ENCODE results near the gene RPS3A.
"Not testable (repeated sequence)": the region's sequence is repeated elsewhere in the genome, so short reads cannot be mapped to it uniquely, and the experiment has no call there.

RPS3A gene

DNA sequence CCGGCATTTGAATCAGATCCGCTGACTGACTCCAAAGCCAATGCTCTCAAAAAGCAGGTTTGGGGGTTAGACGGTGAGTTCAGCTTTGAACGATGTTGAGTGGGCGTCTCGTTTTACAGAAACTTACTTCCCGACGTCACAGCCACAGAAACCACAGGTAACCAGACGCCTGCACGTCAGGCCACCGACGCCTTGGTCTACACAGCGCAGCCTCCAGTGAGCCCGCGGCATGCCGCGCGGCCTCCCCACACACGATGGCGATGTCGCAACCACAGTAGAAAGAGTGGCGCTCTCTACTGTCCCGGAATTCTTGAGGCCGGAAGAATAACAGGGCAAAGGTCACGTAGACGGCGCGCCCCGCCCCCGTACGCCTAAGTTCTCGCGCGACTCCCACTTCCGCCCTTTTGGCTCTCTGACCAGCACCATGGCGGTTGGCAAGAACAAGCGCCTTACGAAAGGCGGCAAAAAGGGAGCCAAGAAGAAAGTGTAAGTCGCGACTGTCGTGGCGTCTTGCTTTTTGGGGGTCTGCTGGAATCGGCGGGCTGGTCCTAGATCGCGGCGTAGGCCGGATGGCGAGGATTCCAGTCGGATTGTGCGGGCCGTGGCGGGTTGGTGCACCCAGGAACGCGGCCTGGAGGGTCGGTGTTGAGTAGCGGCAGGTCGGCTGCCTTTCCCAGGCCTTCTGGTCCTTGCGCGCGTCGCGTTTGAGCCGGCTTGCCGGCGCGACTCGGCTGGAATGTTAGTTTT is at the start of gene RPS3A:
TSS of gene RPS3A (plus strand) at position 400 of the 747 bp plus-strand sequence. CDS start at position 425, 25 bp downstream.
- peak; percentile 99 for DNase-seq

DNA sequence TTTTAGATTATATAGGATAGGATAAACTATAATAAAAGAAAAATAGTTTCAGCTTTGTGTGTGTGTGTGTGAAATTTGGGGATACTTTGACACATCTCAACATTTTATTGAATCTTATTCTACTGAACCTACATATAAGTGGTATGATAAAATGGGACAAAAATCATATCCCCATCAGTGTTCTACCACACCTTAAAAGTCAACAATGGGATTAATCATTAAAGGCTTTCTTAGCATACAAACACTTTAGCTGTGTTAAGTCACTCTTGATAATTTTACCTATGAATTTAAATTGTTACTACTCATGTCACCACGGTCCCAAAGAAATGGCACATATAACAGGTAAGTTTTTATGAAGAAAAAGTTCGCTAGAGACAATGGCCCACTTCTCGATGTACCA is 46.6 kb upstream of the RPS3A start:
- no peak for DNase-seq

DNA sequence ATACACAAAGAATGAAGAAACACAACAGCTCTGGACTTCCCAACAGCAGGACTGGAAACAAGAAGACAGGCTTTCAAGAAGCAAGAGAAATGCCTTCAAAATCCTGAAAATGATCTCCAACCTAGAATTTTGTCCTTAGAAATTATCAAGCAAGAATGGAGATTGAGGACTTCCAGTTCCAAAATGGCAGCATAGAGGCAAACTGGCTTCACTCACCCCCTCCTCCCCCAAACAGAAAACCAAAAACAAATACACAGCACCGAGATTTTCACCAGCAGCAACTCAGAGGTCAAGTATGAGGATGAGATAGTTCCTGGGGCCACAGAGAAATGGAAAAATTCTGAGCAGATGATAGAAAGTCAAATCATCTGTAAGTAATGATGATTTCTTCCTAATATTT is 43.9 kb upstream of the RPS3A start:
- no peak for DNase-seq

DNA sequence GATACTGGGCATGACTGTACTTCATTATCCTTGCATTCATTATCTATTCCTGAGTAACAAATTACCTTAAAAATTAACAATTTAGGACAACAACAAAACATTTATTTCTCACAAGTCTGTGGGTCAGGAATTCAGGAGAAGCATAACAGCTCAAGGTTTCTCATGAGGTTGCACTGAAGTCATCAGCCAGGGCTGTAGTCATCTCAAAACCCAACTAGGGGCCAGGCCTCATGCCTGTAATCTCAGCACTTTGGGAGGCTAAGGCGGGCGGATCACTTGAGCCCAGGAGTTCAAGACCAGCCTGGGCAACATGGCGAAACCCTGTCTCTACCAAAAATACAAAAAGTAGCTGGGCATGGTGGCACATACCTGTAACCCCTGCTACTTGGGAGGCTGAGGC is 36.3 kb upstream of the RPS3A start:
- not testable (repeated sequence) for DNase-seq

DNA sequence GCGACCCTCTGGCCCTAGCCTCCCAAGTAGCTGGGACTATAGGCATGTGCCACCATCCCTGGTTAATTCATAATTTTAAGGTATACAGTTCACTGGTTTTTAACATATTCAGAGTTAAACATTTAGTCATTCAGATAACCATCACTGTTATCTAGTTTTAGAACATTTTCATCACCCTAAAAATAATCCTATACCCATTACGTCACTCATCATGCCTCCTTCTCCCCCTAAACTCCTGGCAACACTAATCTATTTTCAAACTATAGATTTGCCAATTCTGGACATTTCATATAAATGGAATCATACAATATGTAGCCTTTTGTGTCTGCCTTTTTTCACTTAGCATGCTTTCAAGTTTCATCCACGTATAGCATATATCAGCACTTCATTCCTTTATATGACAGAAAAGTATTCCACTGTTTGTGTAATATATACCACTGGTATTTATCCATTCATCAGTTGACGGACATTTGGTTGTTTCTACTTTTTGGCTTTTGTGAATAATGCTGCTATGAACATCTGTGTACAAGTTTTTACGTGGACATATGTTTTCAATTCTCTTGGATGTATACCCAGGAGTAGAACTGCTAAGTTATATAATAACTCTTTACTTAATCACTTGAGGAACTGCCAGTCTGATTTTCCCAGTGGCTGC is 32.0 kb upstream of the RPS3A start:
- DNase-seq: no peak

DNA sequence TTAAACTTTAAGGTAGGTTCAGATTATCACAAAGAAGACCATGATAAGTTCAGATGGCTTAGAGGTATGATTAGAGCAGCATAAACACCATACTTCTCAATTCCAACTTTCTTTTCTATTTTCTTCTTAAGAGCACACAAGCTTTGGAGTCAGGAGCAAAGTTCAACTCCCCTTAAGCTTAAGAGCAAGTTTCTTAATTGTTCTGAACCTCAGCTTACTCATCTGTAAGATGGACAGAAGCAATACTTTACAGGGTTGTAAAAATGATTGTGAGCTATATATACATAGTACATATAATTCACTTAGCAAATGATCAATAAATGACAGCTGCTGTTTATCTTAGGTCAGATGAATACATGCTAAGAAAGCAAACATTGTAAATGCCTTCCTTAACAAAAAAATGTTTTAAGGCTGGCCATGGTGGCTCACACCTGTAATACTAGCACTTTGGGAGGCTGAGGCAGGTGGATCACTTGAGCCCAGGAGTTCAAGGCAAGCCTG is 25.0 kb upstream of the RPS3A start:
- DNase-seq: no peak

DNA sequence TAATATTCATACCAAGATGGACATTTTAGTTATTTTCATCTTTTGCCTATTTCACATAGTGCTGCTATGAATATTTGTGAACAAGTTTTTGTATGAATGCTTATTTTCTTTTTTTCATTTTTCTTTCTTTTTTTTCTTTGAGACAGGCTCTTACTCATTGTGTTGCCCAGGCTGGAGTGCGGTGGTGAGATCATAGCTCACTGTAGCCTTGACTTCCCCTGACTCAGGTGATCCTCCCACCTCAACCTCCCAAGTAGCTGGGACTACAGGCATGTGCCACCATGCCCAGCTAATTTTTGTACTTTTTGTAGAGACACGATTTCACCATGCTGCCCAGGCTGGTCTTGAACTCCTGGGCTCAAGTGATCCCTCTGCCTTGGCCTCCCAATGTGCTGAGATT is 21.4 kb upstream of the RPS3A start:
- DNase-seq: not testable (repeated sequence)

DNA sequence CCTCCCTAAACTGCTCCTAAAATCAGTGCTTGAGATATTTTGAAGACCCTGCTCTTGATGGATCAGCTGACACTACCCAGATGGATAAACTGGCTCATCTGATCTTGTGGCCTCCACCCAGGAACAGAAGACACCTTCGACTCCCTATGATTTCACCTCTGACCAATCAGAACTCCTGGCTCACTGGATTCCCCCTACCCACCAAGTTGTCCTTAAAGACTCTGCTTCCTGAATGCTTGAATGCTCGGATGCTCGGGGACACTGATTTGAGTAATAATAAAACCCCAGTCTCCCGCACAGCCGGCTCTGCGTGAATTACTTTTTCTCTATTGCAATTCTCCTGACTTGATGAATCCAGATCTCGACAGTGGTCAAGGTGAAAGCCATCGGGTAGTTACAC is 12.0 kb upstream of the RPS3A start:
- DNase-seq: no peak

DNA sequence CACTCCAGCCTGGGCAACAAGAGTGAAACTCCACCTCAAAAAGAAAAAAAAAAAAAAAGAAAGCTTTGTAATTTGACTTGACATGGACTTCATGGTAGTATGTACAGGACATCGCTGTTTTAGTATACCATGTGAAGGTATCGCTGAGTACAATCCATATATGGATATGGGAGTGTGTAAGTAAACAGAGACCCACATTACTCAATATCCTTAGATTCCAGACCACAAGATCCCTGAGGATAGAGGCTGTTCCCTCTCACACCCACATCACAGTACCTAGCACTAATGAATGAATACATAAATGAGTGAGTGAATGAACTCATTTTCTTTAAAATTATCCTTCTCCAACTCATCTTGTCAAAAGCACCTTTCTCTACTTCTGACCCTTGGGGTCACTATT is 8.4 kb upstream of the RPS3A start:
- no peak for DNase-seq

DNA sequence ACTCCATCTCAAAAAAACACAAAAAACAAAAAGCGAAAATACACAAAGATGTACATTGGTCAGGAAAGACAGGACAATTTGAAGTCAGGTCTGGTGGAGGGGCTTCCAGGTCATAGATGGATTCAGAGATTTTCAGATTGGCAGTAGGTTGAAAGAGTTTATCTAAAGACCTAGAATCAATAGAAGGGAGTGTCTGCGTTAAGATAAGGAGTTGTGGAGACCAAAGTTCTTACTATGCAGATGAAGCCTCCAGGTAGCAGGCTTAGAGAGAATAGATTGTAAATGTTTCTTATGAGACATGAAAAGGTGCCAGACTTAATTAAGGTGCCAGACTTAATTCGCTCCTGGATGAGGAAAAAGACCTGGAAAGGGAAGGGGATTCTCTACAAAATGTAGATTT is 6.9 kb upstream of the RPS3A start:
- no peak for DNase-seq

DNA sequence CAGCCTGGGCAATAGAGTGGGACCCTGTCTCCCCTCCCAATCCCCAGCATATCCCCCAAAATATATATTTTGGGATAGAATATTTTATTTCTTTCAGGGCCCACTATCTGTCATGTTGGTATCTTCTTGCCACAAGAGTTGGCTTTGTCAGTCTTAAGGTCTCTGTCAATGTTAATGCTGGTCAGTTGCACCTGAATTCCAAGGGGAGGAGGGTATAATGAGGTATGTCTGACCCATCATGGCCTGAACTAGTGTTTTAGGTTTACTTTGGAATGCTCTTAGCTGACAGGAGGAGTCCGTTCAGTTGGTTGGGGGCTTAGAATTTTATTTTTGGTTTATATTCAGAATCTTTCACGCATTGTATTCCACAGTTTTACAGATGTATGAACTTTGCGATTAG is 6.2 kb upstream of the RPS3A start:
- DNase-seq: no peak

DNA sequence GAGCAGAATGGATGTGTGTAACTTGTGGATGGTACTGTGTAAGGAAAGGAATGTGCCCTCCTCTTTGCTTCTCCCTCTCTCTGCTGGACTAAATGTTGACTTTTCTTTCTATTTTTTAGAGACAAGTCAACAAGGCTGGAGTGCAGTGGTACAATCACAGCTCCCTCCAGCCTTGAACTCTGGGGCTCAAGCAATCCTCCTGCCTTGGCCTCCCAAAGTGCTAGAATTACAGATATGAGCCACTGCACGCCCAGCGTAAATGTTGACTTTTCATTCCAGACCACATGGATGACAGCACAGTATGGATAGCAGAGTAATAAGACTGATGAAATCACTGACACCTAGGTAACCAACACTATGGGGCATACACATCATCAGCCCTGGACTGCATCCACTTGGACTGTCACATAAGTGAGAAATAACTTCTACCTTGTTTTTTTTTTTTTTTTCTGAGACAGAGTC is 5.1 kb upstream of the RPS3A start:
- DNase-seq: no peak

DNA sequence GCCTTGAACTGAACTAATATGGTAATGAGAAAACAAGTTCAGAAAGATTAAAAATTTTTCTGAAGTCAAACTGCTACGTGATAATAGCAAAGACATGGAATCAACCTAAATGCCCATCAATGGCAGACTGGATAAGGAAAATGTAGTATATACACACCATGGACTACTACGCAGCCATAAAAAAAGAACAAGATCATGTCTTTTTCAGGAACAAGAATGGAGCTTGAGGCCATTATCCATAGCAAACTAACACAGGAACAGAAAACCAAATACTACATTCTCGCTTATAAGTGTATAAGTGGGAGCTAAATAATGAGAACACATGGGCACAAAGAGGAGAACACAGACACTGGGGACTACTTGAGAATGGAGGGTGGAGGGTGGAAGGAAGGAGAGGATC is 4.3 kb upstream of the RPS3A start:
- DNase-seq: no peak

DNA sequence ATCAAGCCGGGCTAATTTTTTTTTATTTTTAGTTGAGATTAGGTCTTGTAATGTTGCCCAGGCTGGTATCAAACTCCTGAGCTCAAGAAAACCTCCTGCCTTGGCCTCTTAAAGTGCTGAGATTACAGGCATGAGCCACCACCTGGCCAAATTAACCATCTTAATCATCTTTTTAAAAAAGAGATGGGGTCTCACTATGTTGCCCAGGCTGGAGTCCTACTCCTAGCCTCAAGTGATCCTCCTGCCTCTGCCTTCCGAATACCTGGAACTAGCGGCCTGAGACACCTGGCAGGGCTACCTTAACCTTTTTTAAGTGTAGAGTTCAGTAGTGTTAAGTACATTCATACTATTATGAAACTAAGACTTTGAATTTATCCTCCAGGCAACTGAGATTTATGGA is 1.7 kb upstream of the RPS3A start:
- no peak for DNase-seq

DNA sequence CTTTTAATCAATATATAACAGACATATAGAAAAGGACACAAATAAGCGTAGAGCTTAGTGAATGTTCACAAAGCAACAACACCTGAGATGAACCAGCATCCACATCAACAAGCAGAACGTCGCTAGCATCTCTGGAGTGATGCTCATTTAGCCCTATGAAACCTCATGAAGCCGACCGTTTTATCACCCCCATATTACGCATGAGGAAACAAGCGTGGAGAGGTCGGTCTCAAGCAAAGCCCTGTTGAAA is 524 bp upstream of the RPS3A start:
- DNase-seq: no peak

DNA sequence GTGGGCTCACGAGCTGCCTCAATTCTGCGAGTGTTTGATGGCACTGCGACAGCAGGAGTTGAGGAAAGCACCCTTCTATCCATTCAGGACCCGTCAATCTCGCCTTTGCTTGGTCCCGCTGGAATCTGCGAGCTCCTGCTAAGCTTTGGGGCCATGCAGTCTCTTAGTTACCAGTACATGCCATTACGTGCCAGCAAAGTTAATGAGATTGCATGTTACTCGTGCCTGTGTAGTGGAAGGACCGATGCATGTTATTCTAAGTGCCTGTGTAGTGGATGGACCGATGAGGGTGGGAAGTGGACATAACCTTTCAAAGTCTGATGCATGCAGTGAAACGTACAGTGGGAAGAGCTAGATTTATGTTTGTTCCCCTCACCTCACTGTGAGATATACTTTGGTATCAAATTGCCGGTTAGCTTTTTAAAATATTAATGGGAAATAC is 569 bp downstream of the RPS3A start:
- DNase-seq: no peak

DNA sequence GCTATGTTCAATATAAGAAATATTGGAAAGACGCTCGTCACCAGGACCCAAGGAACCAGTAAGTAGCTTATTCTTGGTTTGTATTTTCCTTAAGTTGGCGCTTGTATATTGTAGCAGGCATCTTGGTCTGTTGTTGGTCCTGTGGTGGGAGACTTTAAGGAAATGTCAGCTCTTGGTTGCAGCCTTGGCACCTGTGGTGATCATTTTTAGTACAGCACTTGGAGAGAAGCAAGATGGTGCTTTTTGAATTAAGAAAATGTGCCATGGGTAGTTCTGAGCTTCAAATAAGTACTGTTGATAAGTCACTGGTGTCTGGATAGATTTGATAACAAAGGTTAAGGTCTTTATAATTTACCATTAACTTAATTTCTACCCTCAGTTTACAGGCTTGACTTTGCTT is 1.1 kb downstream of the RPS3A start:
- DNase-seq: no peak

DNA sequence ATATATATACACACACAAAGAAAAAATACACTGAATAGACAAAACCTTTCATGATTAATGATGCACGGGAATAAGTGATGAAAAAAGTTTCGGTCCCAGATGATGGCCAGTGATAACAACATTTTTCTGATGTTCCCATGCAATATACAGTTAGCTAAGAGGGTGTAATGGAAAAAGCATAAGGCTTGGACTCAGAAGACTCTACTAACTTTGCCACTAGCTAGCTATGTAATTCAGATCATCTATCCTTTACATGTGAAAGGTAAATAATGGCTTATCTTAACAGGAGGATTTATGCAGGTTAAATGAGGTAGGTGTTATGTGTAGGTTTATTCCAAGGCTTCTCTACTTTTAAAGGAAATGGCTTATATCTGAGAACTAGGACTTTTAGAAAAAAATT is 4.3 kb downstream of the RPS3A start:
- DNase-seq: no peak

DNA sequence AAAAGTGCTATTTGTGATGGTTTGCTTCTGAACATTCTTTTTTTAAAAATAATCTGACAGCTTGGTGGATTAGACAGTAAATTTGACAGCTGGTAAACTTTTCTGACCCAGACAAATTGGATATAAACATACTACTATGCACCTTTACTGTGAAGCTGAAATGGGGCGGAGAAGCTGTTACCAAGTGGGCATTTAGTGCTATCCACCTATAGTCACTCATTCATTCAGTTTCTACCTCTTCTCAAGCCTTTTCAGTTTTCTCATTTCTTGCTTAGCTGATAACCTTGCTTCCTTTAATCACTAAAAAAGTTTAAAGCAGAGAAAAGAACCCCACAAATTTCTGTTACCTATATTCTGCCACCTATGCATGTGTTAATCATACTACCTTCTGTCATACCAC is 5.2 kb downstream of the RPS3A start:
- DNase-seq: no peak

DNA sequence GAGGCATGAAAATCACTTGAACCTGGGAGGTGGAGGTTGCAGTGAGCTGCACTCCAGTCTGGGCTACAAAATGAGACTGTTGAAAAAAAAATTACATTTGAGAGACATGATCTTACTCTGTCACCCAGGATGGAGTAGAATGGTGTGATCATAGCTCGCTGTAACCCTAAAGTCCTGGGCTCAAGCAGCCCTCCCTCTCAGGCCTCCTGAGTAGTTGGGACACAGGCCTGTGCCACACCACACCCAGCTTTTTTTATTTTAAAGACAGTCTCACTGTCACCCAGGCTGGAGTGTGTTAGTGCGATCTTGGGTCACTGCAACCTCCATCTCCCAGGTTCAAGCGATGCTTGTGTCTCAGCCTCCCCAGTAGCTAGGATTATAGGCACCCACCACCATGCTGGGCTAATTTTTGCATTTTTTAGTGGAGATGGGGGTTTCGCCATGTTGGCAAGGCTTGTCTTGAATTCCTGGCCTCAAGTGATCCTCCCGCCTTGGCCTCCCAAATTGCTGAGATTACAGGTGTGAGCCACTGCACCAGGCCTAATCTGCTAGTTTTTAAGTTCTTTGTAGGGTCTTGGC is 6.1 kb downstream of the RPS3A start:
- no peak for DNase-seq

DNA sequence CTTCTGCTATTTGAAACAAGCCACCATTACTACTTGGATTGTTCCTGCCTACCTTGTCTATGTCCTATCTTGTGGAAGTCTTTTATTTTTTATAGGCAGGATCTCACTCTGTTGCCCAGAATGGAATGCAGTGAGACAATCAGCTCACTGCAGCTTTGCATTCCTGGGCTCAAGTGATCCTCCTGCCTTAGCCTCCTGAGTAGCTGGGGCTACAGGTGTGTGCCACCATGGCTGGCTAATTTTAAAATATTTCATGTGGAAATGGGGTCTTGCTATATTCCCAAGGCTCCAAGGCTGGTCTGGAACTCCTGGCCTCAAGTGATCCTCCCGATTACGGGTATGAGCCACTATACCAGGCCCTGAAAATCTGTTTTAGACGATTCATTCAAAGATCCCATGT is 7.6 kb downstream of the RPS3A start:
- DNase-seq: no peak

DNA sequence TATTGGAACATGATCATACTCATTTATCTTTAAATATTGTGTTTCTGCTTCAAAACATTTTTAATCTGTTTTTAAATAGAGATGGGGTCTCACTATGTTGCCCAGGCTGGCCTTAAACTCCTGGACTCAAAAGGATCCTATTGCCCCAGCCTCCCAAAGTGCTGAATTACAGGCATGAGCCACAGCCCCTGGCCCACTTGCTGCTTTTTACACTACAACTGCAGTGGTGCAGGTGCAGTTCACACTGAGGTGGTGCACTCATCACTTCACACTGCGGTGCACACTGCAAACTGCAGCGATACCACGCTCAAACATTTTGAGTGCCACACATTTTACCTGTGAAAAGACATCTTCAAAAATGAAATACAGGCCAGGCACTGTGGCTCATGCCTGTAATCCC is 10.8 kb downstream of the RPS3A start:
- DNase-seq: no peak

DNA sequence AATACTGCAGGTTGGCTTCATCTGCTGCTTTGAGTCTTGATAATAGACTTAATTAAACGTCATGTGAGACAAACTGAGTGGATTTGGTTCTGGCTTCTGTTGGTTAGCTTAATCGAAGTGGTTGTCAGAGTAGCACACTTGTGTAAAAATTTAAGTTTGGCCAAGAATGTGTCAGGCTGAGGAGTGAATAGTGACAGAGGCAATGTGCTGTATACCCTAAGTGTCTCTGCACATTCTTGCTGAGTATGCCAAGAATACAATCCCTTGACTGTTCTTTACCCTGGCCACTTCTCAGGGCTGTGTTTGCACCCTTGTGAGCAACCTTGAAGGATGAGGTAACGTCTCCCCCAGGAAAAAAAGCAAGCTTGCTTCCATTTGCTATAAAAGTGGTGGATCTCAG is 14.9 kb downstream of the RPS3A start:
- DNase-seq: no peak

DNA sequence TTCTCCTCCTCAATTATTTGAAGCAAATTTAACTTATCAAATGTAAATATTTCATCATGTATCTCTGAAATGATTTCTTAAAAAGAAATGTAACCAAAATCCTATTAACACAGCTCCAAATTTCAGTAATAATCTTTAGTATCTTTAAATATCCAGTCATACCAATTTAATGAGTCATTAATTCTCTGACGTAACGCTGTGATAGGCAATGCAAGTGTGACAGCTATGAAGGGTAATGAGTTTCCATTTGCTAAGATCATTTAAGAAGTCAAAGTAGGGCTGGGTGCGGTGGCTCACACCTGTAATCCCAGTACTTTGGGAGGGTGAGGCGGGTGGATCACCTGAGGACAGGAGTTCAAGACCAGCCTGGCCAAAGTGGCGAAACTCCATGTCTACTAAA is 15.6 kb downstream of the RPS3A start:
- DNase-seq: no peak

Data from CD4-positive, alpha-beta T cell treated with Interleukin-4 for 1 hour (primary cell).